HG03097 (cell line): Measurements from ENCODE around the gene PTPN13.

Experiments used
- ATAC-seq: cut with Tn5 transposase; IDR thresholded peaks from one replicate; pipeline ENCODE4 v1.9.1; 2021; ENCODE audit not compliant: unreplicated experiment, low FRiP score

PTPN13 gene

DNA sequence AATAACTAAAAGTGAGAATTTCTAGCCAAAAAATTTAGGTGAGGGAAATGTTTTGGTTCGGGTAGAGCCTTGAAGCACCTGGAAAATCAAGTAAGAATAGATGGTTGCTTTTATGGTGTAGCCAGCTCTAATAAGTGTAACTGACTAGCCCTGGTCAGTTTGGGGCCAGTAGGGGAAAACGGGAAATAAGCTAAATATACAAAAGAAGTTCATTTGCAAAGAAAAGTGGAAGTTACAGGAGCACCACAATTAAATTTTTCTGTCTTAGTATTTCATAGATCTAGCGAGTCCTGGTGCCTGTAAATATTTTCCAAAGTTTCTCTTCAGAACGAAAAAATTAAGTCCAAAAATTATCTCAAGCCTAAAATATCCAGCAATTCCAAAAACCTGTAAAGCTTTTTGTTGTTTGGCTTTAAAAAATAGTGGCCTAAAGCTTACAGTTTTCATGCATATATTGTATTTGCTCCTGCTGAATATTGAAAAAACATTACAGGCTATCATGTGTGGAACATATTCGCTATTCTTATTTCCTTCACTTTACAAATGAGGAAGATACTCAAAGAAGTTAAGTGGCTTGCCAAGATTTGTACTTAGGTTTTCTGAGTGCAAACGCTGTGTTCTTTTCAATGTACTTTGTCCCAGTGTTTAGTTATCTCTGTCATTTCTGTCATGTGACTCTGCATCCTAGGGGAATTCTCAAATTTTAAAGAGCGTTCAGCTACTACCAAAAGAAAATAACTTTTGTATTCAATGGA lies 7.3 kb upstream of the PTPN13 start:
- no peak for ATAC-seq

DNA sequence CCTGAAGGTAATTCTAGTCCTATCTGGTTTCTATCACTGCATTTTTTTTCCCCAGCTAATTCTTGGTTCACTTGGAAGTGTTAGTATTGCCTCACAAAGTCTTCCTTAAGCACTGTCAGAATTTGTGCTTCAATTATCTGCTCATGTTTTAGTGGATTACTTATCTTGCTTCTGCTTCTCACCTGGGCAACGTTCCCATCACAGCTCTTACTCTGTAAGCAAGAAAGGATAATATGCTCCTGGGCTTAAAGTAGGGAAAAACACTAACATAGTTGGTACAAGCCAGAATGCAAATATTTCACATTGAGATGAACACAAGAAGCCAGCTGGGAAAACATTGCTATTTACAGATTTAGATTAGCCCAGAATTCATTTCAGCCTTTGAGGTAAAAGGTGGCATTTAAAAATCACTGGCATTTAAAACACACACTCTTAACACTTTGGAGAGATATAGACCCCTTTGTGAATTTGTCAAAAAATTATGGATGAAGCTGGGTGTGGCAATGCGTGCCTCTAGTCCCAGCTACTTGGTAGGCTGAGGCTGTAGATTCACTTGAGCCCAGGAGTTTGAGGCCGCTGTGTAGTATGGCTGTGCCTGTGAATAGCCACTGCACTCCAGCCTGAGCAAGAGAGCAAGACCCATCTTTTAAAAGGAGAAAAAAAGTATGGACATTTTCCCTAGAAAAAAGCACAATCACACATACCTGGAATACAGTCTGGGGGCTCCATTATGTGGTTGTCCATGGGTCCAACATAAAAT lies 6.6 kb upstream of the PTPN13 start:
- ATAC-seq, result no peak

DNA sequence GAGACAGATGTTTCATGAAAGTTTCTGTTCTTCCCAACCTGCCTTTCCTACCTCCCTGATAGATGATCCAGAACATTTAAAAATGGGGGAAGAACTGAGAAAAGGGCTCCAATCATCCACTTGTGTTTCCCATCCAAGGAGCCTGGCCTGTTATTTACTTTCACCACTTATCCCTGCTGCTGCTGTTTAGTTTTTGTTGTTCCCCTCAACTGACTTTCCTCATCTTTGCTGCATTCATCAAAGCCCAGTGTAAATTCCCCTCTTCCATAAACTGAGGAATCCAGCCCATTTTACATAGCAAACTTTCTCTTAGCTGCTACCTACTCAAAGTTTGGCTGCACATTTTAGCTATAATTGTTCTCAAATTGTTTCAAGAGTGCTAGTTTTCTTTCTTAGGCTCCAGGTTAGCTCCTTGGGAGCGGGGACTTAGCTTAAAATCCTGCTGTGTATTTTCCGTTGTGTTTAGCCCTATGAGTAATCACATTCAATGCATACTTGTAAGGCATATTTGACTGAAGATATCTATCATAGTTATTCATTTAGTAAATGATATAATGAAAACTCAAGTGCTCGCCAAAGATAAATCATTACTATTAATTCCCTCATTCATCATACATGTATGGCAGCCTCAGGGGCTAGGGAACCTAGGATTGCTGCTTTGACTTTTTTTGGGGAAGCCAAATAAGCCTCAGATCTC lies 1.4 kb upstream of the PTPN13 start:
- no peak for ATAC-seq

DNA sequence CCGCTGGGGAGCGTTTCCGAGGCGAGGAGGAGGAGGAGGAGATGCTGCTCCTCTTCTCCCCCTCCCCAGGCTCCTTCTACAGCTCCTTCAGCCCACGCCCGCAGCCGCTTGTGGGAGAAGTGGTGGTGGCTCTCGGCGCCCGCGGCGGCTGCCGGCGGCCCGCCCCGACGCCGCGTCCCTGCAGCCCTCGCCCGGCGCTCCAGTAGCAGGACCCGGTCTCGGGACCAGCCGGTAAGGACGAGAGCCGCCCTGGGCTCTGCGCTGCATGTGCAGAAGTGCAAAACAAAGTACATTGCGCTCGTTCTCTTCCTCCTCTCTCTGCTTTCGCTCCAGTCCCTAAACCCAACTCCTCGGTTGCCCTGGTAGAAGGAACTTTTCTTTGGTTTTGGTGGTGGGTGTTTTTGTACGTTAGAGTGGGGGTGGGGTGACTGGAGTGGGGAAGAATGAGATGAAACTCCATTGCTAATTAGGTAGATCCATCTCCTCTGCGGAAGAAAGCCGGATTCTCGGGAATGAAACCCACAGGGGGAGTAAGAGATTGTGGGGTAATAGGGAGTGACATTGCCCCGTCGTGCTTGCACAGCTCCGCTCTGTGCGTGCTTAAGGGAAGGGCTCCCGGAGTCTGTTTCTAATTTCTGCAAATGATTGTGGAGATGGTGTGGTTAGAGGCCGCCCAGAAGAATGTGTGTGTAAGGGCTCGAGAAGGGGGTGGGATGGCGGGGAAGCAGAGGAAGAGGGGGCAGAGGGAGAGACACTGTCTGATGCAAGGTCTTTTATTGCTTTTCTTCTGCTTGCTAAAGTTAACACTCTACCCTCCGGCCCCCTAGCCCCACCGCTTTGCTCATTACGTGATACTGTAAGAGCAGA lies 677 bp downstream of the PTPN13 start:
- no peak for ATAC-seq

DNA sequence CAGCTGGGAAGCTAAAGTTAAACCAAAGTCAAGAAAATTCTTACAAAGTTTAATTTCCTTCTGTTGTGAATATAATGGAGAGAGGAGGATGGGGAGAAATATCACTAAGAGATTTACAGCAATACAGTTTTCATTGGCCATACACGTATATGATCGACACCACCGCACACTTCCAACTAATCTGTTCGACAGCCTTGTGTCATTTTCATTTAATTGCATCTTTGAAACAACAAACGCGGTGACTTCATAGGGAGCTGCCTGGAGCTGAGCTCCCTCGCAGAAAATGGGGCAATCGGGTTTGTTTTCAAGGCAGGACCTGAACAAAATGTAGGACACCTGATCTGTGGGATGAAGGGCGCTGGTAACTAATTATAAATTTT lies 1.3 kb downstream of the PTPN13 start:
- ATAC-seq, result no peak

DNA sequence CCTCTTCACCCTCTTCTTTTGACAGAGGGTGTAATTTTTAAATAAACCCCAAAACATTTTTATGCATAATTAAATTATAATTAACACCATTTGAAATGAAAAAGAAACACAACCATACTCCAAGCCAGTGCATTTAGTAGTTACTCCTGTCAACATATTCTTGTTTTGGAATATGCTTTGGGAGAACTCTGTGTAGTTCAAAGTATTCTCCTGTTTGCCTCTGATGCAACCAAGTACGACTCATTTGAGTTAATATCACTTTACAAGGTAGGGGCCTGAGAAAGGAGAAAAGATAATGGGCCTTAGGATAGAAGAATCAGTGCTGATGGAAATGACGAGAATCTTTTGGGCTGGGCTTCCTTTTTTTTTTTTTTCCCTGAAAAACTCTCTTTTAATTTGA lies 2.7 kb downstream of the PTPN13 start:
- ATAC-seq, result no peak

DNA sequence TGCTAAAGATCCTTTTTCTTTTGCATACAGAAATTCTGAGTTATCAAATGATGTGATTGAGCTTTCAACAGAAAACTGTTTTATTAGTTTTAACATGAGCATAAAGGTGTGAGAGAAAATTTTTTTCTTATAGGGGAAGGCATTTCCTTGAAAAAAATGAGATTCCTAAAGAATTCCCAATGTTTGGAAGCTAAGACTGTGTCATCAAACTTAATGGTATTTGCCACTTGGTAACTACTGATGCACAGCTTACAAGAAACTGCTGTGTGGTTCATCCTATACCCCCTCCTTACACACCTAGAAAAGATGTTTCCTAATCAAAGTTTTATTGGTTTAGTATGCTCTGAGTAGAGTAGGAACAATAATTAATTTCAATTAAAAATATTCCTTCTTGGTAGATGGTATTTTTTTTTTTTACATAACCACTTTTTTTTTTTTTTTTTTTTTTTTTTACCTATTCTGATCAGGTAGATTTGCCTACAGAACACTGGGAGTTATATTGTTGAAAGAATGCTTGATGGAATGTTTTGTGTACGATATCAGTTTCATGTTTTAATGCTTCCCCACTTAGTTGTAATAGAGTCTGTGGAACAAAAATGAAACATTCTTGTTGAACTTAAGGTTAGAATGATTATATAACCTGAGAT lies 6.0 kb downstream of the PTPN13 start:
- no peak for ATAC-seq

DNA sequence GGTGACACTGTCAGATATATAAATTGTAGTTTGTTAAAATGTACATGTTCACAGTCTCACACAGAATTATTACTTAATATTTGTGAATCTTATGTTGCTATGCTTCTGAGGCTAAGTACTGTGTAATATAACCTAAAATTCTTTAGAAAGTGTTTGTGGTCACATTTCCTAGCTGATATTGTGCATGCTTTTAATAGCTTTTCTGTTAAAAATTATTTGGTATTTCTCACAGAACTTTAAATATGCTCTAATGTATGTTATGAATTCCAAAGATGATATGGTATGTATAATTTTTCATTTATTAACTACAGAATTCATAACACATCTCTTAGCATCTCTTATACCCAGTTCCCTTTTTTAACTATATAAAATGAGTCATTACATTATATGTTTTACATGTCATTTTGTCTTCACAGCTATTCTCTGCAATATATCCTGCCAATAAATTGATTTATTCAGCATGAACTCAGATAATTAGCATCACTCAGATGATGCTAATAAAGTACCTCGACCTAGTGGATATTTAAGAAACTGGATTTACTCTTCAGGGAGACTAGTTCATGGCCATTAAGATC lies 9.3 kb downstream of the PTPN13 start:
- ATAC-seq, result no peak

DNA sequence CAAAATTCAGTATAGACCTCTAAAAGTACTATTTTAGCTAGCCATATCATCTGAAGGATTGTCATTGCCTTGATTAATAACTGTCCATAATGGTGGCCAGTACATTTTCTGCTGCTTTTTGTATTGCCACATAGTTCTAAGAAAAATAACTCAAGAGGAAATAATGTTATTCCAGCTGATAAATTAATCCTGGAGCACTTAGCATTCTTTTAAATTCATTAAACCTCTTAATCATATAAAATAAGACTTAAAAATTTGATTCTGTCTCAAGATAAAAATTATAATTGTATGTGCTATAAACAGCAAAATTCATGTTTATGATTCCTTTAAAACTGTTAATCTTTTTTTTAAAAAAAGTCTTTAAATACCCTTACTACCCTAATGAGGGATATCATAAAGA lies 12.7 kb downstream of the PTPN13 start:
- no peak for ATAC-seq

DNA sequence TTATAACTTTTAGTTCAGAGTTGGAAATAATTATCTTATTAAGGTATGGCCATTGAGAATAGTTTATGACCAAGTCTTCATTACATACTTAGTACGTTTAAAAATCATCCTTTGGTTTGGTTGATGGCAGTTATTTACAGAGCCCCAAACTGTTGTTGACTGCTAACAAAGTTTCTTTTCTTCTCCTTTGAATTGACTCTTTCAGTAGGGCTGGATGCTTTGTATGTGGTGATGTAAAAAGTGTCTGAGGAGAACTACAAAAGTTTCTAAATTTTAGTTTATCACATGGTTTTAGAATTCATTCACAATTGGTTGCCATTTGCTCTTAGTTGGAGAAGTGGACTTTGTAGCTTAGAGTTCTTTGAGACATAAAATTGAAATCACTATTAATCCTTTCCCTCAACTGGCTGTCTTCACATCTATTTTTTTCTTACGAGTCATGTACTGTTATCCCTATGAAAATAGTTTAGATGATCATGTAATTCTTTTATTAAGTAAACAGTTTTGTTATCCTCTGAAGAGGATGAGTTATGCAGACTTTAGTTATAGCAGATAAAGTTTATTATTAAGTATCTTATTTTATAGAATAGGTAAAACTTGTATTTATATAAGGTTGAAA lies 14.8 kb downstream of the PTPN13 start:
- ATAC-seq, result no peak

DNA sequence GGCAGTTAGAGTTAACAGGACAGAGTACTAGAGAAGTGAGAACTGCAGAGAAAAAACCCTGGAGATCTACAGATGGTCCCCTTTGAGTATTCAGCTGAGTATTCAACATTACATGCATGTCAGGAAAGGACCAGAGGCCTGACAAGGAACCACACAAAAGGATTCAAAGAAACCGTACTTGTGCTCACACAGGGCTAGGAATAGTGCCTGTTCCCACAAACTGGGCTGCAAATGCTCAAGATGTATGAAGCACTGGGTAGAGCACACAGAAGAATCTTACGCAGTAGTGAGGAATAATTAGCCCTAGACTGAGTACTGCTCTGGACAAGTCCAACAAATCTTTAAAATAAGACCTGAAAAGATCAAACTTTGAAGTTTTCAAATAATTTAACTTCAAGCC lies 17.6 kb downstream of the PTPN13 start:
- no peak for ATAC-seq

DNA sequence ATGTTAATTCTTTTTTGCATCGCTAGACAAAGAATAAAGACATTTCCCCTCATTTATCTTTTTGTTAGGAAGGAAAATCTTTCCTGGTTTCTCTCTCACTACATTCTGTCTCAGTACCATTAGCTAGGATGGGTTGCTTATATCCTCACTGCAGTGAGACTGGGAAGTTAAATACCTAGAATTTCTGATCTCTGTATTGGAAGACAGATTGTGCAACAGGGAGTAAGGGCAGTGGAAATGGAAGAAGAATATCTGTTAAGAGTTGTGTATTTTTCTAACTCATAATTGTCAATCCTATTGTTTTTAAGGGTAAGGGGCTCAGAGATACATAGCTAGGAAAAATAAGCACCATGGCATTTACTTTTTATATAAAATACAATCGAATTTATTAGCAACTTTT lies 19.6 kb downstream of the PTPN13 start:
- no peak for ATAC-seq

DNA sequence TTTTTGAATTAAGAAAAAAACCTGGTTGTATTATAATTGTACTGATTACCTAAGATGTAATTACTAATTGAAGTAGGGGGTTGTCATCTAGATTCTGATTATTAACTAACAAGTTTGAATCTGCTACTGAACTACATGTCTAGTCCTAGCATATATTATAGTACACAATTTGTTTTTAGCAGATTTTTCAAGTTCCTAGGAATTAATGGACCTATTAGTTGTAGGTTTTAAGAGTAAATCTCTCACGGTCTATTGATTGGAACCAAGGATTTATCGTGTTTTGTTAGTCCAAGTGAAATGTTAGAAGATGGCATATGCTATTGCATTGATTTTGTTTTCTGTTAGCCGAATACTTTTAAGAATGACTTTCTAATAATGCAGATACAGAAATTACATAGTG lies 20.8 kb downstream of the PTPN13 start:
- no peak for ATAC-seq

DNA sequence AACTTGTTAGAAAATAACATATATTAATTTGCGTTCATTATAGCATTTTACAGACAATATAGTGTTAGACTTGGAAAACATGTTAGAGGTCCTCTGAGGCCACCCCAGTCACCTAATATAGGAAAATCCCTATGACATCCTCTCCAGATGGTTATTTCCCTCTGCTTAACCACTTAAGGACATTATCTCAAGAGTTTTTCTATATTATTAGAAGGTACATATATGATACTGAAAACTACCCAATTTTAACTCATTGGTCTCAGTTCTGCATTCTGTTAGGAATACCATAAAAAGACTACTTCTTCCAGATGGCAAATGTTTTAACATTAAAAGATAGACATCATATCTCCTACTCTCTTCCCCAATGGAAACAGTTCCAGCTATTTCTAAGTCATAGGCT lies 21.4 kb downstream of the PTPN13 start:
- ATAC-seq, result no peak

DNA sequence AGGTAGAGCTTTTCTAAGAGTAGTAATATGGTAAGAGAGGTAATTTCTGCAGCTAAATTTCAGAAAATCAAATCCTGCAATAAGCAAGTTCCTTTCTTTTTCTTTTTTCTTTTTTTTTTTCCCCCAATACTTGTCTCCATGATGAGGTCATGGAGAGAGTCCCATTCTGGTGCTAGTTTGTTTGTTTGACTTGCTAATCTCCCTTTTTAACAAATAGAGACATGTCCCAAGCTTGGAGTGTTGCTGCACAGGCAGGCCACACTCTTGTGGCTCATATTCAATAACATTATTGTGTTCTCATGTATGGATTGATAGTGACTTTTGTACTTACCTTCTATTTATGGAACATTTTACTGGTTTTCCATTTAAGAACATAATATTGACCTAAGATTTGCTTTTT lies 25.5 kb downstream of the PTPN13 start:
- ATAC-seq, result no peak

DNA sequence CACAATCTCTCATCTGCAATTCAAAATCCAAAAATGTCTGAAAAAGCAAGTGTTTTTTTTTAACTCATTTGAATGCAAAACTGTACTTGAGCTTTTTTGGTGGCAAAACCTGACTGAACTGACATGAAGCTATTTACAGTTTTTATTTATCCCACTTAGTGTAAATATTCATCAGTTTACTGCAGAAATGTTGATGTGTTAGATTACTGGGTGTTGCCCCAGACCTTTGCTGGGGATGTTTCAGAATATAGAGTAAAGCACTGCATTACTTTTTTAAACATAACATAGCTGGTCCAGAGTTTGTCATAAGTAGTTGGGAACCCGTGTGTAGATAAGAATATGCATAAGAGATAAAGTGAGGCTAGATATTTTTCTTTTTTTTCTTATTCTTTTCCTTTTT lies 27.3 kb downstream of the PTPN13 start:
- no peak for ATAC-seq

DNA sequence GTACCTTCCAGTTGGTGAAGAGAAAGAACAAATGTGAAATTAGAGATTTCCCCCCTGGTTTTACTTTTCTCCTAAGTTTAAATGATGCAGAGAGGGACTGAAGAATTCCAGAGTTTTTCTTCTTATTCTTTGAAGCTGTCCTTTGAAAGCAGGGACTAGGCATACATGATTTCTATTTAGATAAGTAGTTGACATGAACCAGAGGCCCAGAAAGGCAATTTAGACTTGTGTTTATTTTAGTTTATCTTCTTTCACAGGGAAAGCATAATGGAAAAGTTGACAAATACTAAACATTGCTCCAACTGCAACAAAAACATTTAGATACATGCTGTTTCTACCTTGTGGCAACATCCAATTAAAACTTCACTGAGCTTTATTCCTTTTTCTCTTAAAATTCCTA lies 32.0 kb downstream of the PTPN13 start:
- no peak for ATAC-seq

DNA sequence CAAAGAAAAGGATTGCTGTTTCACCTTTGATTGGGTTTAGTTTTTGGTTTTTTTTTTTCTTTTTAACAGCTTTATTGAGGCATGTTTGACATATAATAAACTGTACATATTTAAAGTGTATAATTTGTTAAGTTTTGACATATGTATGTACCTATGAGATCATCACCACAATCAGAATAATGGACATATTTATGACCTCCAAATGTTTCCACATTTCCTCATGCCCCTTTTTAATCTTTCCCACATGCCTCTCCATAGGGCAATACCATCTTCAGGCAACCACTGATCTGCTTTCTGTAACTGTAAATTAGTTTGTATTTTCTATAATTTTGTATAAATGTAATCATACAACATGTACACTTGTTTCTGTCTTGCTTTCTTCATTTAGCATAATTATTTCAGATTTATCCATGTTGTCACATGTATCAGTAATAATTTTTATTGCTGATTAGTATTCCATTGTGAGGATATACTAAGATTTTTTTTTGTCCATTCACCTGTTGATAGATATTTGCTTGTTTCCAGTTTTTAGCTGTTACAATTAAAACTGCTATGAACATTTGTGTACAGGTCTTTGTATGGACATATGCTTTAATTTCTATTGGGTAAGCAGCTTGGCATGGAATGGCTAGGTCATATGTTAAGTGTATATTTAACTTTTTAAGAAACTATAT lies 33.5 kb downstream of the PTPN13 start:
- no peak for ATAC-seq

DNA sequence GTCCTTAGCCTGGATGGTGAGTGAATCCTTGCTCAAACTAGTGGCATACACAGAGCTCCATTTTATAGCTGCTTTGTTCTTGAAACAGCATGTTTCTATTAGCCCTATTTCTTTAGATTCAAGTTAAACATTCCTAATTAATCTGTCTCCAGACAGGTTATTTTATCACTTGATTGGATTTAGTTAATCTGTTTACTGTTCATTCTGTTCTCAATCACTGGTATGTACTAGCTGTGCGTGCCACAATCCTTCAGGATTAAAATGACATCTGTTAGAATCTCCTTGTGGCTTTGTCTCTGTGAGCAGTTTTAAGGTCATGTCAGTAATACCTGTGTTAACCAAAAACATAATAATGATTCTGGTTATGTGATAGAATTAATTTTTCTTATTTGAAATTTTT lies 36.5 kb downstream of the PTPN13 start:
- no peak for ATAC-seq
